Suprapubic skin (tissue), 4 donors: ENCODE results near the gene DENND10. TPM values are rescaled to one million over a fixed set of nuclear protein-coding genes. Genes with fewer than 3 reads are reported as not detected.
A peak's percentile ranks its signal among the peaks of the same experiment; 100 is the strongest.
"Not testable (repeated sequence)": the region's sequence is repeated elsewhere in the genome, so short reads cannot be mapped to it uniquely, and the experiment has no call there.

Experiments
- DNase-seq, 2 donors: peaks; one replicate each; pipeline ENCODE4 v3.0.0-alpha.2; 2019; ENCODE audit warnings: low spot score in 2 of 2
- H3K27ac ChIP-seq: fragments of 200-600 bp; sonication (generic); one replicate; pipeline ENCODE4 v1.5.1; 2019
- H3K27me3 ChIP-seq: fragments of 200-600 bp; sonication (generic); one replicate; pipeline ENCODE4 v1.5.1; 2019
- H3K36me3 ChIP-seq: fragments of 200-600 bp; sonication (generic); one replicate; pipeline ENCODE4 v1.5.1; 2019
- H3K4me1 ChIP-seq: fragments of 200-600 bp; sonication (generic); one replicate; pipeline ENCODE4 v1.5.1; 2019
- H3K4me3 ChIP-seq: fragments of 200-600 bp; sonication (generic); one replicate; pipeline ENCODE4 v1.5.1; 2019; ENCODE audit warnings: mild to moderate bottlenecking
- H3K9me3 ChIP-seq: fragments of 200-600 bp; sonication (generic); one replicate; pipeline ENCODE4 v1.5.1; 2019
- CTCF ChIP-seq, 2 donors: fragments of 200-600 bp in 1 of 2; fragments of 450-650 bp in 1 of 2; sonication (generic) in 1 of 2; IDR thresholded peaks; one replicate each; pipeline ENCODE4 v1.5.1; 2016 to 2019; ENCODE audit warnings: antibody characterized with exemption in 2 of 2, mild to moderate bottlenecking in 1 of 2, moderate library complexity in 1 of 2
- EP300 ChIP-seq: sonication (generic); formaldehyde crosslinking; IDR thresholded peaks from one replicate; pipeline ENCODE4 v1.6.1; 2017; ENCODE audit warnings: antibody characterized with exemption
- POLR2A ChIP-seq, 2 donors: fragments of 450-650 bp; IDR thresholded peaks; one replicate each; pipeline ENCODE4 v1.6.1; 2017; ENCODE audit warnings: antibody characterized with exemption in 2 of 2, mild to moderate bottlenecking in 2 of 2, moderate library complexity in 2 of 2
- POLR2AphosphoS5 ChIP-seq, 3 donors: sonication (generic); formaldehyde crosslinking; IDR thresholded peaks; one replicate each; pipeline ENCODE4 v1.6.1; 2017; ENCODE audit warnings: antibody characterized with exemption in 3 of 3
- WGBS: methylation state at CpG from one replicate; pipeline ENCODE4 v1.1.5; 2018; 5-methylcytosine and 5-hydroxymethylcytosine counted together
- total RNA-seq, 4 donors: library from RNA; depleted of rRNA; stranded (reverse); fragments of >200 nt; gene quantifications; one replicate each; pipeline ENCODE4 v1.1.0, GENCODE V29; 2016

DENND10 gene
- total RNA-seq, 4 donors from 2014 or later: 27.5 to 45.8 (median 33.1) TPM

DNA sequence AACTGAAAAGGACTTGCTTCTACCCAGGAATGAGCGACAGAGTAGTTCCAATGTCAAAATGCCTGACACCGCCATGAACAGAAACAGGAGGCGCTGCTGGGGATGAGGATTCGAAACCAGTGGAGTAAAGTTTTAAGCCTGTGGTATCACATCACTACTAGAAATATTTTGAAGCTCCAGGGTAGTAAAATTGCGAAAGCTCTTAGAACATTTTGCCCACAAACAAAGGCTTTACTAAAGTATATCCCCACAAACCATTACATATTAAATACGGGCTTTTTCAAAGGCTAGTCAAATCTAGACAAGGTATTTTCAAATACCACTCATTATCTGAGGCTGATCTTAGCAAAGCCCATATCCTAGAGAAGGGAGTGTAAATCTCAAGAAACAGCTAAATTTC is 72.3 kb downstream of the DENND10 start:
- H3K4me3 ChIP-seq: no peak overlapping the region
- no peaks in the 10 kb centered on the region for H3K9me3 ChIP-seq
- peaks cover 40% of the 10 kb centered on the region for H3K36me3 ChIP-seq
- H3K27me3 ChIP-seq: no peaks in the 10 kb centered on the region
- 87% methylated on average over 6 of the region's 6 CpGs for WGBS
- no peak overlapping the region for H3K27ac ChIP-seq
- no peak for DNase-seq
- peaks cover 17% of the 10 kb centered on the region for H3K4me1 ChIP-seq
- no peak for TF ChIP-seq POLR2AphosphoS5 (IDR thresholded peaks at IDR 0.05)
- no peak for TF ChIP-seq POLR2A (IDR thresholded peaks at IDR 0.05)
- TF ChIP-seq EP300: no peak
- TF ChIP-seq CTCF (IDR thresholded peaks at IDR 0.05): no peak

DNA sequence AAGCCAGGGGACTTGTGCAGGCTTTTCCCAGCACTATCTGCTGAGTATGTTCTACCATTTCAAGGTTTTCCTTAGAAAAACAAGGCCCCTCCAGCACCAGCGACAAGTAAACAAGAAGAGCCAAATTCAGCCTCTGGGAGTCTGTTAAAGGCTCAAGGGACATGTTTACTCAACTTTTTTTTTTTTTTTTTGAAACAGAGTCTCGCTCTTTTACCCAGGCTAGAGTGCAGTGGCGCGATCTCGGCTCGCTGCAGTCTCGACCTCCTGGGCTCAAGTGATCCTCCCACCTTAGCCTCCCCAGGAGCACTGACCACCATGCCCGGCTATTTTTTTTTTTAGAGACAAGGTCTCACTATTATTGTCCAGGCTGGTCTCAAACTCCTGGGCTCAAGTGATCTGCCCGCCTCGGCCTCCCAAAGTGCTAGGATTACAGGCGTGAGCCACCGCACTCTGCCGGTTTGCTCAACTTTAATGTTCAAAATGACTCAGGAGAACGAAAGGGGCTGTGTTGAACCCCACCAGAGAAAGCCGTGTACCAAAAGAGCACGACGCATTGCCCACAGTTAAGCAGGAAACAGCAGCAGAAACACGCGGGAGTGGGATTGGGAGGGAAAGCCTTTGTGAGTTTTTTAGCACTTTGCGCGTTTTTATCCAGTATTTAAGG is 73.9 kb downstream of the DENND10 start:
- H3K4me1 ChIP-seq: peaks cover 17% of the 10 kb centered on the region
- H3K36me3 ChIP-seq: peaks cover 24% of the 10 kb centered on the region
- peak overlapping the region; percentile 92 for H3K27ac ChIP-seq
- H3K4me3 ChIP-seq: peak overlapping the region; percentile 91
- no peak for DNase-seq
- 30% methylated on average over 21 of the region's 21 CpGs for WGBS
- no peaks in the 10 kb centered on the region for H3K27me3 ChIP-seq
- H3K9me3 ChIP-seq: no peaks in the 10 kb centered on the region
- TF ChIP-seq POLR2AphosphoS5 (IDR thresholded peaks at IDR 0.05) (no peak), POLR2A (IDR thresholded peaks at IDR 0.05) (no peak), EP300 (no peak), CTCF (IDR thresholded peaks at IDR 0.05) (no peak)

DNA sequence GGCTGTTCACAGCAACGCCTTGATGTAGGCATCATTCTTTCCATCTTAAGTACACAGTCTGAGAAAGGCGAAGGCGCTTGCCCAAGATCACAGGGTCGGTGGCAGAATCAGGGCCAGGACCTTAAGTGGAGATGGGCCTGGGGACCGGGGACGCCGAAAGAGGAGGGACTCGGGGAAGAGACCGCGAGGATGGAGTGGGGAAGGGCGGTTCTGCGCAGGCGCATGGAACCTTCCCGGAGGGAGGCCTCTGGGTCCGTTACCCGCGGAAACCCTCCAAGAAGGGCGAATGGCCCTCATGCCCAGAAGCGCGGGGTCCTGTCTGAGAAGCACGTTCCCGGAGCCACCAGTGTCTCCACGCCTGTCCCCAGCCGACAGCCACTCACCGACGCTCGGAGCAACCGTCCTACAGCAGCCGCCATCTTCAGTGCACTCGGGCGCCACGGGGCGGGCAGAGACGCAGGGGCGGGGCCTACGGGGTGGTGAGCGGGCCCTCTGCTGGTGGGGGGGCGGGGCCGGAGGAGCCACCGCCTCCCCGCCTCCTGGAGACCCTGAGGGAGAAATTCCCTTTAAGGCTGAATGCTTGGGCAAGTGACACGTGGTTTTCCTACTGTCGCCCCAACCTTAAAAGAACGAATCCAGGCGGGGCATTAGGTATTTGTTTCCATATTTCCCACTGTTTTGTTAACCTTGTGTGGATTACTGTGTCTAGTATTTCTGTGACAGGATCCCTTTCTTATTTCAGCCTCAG is 74.6 kb downstream of the DENND10 start, which contains the start of gene PRDX3:
TSS of gene PRDX3 (minus strand) at position 441 of the 748 bp plus-strand sequence. CDS start at position 419, 22 bp downstream.
- under 1% methylated on average over 22 of the region's 45 CpGs for WGBS
- no peaks in the 10 kb centered on the region for H3K9me3 ChIP-seq

GRCh38 chr10:119180850-119181400 is 77.0 kb downstream of the DENND10 start:
- H3K36me3 ChIP-seq, H3K27me3 ChIP-seq: not testable (repeated sequence)
- WGBS: 93% methylated on average over 7 of the region's 7 CpGs

More for the DNA sequence above, 74.6 kb downstream of the DENND10 start, which contains the start of gene PRDX3:
- TF ChIP-seq EP300 (no peak), CTCF (IDR thresholded peaks at IDR 0.05) (peak in 1 of 2 donors; percentile 33), POLR2A (IDR thresholded peaks at IDR 0.05) (peak; percentile 14 to 49)
- peaks cover 17% of the 10 kb centered on the region for H3K4me1 ChIP-seq
- peak within 1 kb of the TSS; percentile 91 for H3K4me3 ChIP-seq
- no peaks in the 10 kb centered on the region for H3K27me3 ChIP-seq
- peak; percentile 95 to 96 for DNase-seq
- H3K36me3 ChIP-seq: peaks cover 16% of the 10 kb centered on the region
- peak within 1 kb of the TSS; percentile 92 for H3K27ac ChIP-seq

GRCh38 chr10:119183664-119184412 is 79.9 kb downstream of the DENND10 start:
- H3K27ac ChIP-seq: no peak overlapping the region
- no peaks in the 10 kb centered on the region for H3K36me3 ChIP-seq
- no peaks in the 10 kb centered on the region for H3K9me3 ChIP-seq
- no peak overlapping the region for H3K4me3 ChIP-seq
- WGBS: 71% methylated on average over 9 of the region's 9 CpGs
- no peak for TF ChIP-seq POLR2A (IDR thresholded peaks at IDR 0.05)
- TF ChIP-seq POLR2AphosphoS5 (IDR thresholded peaks at IDR 0.05): no peak
- TF ChIP-seq EP300: no peak
- no peak for TF ChIP-seq CTCF (IDR thresholded peaks at IDR 0.05)
- no peak for DNase-seq
- H3K27me3 ChIP-seq: no peaks in the 10 kb centered on the region
- peaks cover 4% of the 10 kb centered on the region for H3K4me1 ChIP-seq

More at GRCh38 chr10:119180850-119181400, 77.0 kb downstream of the DENND10 start:
- H3K4me1 ChIP-seq: peaks cover 17% of the 10 kb centered on the region
- H3K9me3 ChIP-seq, H3K27ac ChIP-seq, DNase-seq, H3K4me3 ChIP-seq: not testable (repeated sequence)

Other genes starting within 250 kb of the DENND10 start
- gene NANOS1, start 74.4 kb upstream of the DENND10 start, total RNA-seq: 1 to 10 TPM; 2.3 to 2.9 (median 2.7) TPM
- 100 to 1,000 TPM; 116 to 148 (median 123) TPM for gene EIF3A, start 23.3 kb upstream of the DENND10 start, total RNA-seq
- 10 to 100 TPM; 12.2 to 37.4 (median 15.0) TPM for gene SFXN4, start 61.6 kb downstream of the DENND10 start, total RNA-seq
- 10 to 100 TPM; 58.8 to 78.3 (median 62.1) TPM for gene PRDX3, start 74.7 kb downstream of the DENND10 start, total RNA-seq
- 1 to 10 TPM; 4.8 to 9.0 (median 6.7) TPM for gene GRK5, start 103.5 kb downstream of the DENND10 start, total RNA-seq